ENCODE measurements around the gene DCP2.

DCP2 gene

GRCh38 chr5:112967520-112968083 lies 9.0 kb upstream of the DCP2 start:
- DNase-seq: no peak

DNA sequence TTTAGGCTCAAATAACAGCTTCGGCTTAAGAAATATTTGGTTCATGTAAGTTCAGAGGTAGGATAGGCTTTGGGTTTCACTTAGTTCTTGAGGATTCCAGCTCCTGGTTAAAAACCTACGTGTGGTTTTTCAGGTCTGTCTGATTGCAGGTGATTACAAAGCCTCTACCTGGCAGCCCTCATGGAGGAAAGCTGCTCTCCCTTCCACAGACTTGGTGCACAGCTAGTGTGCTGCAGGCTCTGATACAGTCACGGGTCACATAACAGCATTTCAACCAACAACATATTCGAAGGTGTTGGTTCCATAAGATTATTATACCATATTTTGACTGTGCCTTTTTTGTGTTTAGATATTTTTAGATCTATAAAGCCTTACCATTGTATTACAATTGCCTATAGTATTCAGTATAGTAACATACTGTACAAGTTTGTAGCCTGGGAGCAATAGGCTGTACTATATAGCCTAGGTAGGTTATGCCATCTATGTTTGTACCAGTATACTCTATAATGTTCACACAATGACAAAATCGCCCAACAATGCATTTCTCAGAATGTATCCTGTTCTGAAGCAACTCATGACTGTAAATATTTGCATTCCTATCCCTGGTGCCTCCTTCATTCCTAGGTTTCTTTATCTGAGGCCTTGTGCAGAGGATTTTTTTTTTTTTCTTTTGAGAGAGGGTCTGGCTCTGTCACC lies 8.0 kb upstream of the DCP2 start:
- DNase-seq: no peak

GRCh38 chr5:112971276-112971675 lies 5.3 kb upstream of the DCP2 start:
- no peak for DNase-seq

DNA sequence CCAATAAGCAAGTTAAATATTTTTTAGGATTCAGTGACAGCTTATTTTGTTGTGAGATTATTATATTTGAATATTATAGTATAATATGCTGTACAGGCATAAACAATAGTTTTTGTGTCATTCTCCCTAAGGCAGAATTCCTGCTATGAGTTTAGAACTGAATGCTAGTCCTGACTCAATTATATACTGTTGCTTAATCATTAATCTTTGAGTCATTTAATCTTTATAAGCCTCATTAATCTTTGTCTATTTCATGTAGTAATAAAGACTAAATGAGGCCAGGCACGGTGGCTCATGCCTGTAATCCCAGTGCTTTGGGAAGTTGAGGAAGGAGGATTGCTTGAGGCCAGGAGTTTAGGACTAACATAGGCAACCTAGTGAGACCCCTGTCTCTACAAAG lies 3.6 kb upstream of the DCP2 start:
- DNase-seq: no peak

- no peak for DNase-seq
Observed at GRCh38 chr5:112973904-112974303, 2.7 kb upstream of the DCP2 start.

- DNase-seq: no peak
Observed at GRCh38 chr5:112974901-112975300, 1.7 kb upstream of the DCP2 start.

- DNase-seq: no peak
Observed at GRCh38 chr5:112975721-112976431, 722 bp upstream of the DCP2 start.

GRCh38 chr5:112977440-112977861 lies 853 bp downstream of the DCP2 start:
- DNase-seq: no peak

GRCh38 chr5:112978836-112979235 lies 2.2 kb downstream of the DCP2 start:
- DNase-seq: no peak

DNA sequence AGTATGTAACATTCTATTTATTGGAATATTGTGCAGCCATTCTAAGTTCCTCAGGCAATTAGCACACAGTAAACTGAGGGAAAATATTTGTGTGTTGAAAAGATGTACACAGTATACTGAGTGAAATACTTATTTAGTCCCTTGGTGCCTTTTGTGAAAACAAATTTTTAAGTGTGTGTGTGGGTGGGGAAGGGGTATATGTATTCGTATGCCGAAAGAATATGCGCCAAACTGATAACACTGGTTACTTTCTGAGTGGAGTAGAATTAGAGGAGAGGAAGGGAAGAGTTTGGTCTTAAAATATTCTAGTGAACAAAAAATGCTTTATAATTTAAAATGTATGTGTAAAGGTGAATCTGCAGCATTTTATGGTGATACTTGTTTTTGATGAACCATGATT lies 3.1 kb downstream of the DCP2 start:
- DNase-seq: no peak

DNA sequence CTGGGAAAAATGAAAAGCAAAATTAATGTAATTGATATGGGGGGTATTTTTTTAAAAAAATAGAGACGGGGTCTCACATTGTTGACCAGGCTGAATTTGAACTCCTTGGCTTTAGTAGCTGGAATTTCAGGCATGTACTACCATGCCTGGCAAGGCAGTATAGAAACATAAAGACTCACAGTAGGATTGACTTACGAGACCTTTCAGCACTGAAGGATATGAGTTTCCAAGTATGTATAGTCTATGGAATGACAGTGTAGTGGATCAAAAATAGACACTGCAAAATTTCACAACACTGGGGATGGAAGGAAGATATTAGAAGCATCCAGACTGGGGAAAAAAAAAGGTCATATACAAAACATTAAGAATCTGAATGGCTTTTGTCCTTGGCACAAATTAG lies 6.8 kb downstream of the DCP2 start:
- no peak for DNase-seq

GRCh38 chr5:112986224-112986623 lies 9.6 kb downstream of the DCP2 start:
- DNase-seq: no peak

DNA sequence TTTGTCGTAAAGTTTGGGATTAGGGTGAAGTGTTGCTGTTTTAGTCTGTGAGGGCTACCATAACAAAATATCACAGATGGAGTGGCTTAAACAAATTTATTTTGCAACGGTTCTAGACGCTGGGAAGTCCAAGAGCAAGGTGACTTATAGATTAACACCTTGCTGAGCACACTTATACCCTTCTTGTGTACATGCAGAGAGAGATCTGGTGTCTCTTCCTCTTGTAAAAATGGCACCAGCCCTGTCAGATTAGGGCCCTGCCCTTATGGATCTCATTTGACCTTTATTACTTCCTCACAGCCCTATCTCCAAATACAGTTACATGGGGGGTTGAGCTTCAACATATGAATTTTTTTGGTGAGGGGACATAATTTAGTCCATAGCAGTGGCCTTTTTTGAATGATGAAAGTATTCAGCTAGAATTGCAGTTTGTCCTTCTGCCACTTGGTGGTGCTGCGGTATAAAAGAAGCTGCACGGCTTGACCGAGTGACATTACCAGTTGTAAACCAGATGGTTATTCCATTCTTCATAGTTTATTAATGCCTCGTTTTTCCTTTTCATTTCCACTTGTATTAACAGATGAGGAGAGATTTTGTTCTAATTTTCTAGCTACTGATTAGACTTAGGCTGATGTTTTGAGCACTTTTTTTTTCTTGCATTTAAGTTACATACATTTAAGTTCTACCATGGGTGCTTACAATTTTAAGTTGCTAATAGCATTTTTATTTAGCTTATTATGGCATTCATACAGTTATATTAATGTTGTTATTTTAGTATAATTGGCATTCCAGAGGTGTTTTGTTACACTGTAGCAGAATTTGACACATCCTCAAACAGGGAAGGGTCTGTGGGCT lies 19.4 kb downstream of the DCP2 start:
- DNase-seq: peak; percentile 81

- no peak for DNase-seq
Observed at GRCh38 chr5:112996830-112997374, 20.3 kb downstream of the DCP2 start.

DNA sequence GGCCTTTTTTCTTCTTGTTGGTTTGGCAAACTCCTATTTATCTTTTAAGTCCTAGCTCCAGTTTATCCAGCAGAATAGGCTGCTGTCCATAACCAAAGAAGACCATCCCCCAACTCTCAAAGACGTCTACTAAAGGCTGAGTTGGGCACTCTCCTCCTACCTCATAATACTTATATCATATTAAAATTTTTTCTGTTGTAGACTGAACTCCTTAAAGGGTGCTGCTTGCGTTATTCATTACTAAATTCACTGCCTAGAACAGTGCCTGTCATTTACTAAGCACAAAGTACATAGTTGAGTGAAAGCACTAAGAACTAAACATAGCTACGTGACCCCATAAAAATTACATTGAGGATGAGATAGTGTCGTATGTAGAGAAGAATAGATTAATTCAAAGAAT lies 21.7 kb downstream of the DCP2 start:
- no peak for DNase-seq

DNA sequence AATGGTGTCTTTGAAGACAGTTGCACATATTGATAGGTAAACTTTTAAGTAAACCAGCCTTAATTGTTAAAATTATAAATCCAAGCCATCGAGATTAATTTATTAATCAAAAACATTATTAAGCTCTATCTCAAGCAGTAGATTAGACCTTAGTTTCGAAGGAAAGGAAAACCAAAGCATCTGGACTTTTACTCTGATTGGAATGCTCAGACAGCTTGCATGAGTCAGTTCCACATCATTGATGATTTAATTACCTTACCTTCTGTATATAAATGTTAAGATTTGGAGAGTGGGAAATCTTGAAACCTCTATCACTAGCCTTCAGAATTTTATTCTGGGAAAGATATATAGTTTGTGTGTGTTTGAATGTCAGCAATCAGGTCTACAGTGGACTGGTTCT lies 23.9 kb downstream of the DCP2 start:
- DNase-seq: no peak

DNA sequence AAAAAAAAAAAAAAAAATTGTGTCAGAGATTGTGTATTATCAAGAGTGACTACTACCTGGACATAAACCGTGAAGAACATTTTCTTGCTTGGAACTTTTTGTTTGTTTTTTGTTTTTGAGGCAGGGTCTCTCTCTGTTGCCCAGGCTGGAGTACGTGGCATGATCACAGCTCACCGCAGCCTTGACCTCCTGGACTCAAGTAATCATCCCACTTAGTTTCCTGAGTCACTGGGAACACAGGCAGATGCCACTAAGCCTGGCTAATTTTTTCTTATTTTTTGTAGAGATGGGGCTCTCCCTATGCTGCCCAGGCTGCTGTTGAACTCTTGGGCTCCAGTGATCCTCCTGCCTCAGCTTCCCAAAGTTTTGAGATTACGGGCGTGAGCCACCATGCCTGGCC lies 25.8 kb downstream of the DCP2 start:
- no peak for DNase-seq

GRCh38 chr5:113003763-113004162 lies 27.2 kb downstream of the DCP2 start:
- DNase-seq: no peak

DNA sequence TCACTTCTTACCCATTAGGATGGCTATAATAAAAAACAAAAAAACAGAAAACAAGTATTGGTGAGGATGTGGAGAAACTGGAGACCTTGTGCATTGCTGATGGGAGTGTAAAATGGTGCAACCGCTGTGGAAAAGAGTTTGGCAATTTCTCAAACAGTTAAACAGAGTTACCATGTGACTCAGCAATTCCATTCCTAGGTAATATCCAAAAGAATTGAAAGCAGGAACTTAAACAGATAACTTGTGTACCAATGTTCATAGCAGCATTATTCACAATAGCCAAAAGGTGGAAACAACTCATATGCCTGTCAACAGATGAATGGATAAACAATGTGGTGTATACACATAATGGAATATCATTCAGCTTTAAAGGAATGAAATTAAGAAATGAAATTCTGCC lies 28.9 kb downstream of the DCP2 start:
- no peak for DNase-seq

GRCh38 chr5:113017881-113018635 lies 41.5 kb downstream of the DCP2 start:
- DNase-seq: no peak

DNA sequence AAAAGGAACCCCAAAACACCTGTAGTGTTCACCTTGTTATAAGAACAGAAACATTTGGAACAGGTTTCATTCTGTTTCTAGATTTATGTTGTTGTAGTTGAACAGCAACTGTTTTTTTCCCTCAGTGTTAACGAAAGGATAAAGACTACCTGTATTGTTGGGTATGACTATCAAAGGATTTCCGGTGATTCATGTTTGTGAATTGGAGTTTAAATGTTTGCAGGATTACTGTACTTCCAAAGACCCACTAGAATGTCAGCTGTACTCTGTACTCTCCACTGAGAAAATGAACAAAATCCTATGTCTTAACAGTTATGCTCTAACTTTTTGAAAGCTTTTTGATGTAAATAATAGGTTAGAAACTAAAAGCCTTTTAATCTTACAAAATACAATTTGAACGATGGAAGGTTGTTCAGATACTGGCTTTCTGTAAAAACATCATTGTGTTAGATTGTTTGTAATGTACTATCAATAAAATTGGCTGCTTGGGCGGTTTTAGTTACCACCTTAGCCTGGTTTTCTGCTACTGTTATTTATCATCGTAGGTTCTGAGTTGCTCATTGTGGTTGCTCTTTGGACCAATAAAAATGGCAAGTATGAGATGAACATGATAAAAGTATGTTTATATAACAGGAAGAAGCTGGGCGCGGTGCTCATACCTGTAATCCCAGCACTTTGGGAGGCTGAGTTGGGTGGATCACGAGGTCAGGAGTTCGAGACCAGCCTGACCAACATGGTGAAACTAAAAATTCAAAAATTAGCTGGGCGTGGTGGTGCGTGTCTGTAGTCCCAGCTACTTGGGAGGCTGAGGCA lies 44.1 kb downstream of the DCP2 start:
- DNase-seq: peak; percentile 7

- no peak for DNase-seq
Observed at GRCh38 chr5:113022661-113023060, 46.1 kb downstream of the DCP2 start.

All from activated CD4-positive, alpha-beta T cell treated with anti-CD3 and anti-CD28 coated beads, Interleukin-2, amount 50 U/mL, for 1 hour (primary cell).